ENCODE results near the gene FES.

FES gene

GRCh38 chr15:90931575-90931827 is 47.2 kb downstream of the FES start:
- DNase-seq (ENCODE audit: low spot score) = no peak

GRCh38 chr15:90931828-90932659 is 47.7 kb downstream of the FES start, which contains the start of gene HDDC3:
HDDC3 (minus strand) TSS chr15:90932549; CDS start chr15:90932540, 9 bp downstream.
- peak; percentile 97 for DNase-seq (ENCODE audit: low spot score)

GRCh38 chr15:90932660-90932991 is 48.3 kb downstream of the FES start:
- DNase-seq (ENCODE audit: low spot score) = no peak

GRCh38 chr15:90933301-90933700 is 49.0 kb downstream of the FES start:
- no peak for DNase-seq (ENCODE audit: low spot score)

- DNase-seq (ENCODE audit: low spot score) = peak; percentile 99
Measured at GRCh38 chr15:90934256-90934948, 50.1 kb downstream of the FES start.

- peak; percentile 98 for DNase-seq (ENCODE audit: low spot score)
Measured at GRCh38 chr15:90934949-90935751, 50.8 kb downstream of the FES start, which contains the start of gene UNC45A. UNC45A (plus strand) TSS chr15:90935285; CDS start chr15:90935325, 40 bp downstream.

- DNase-seq (ENCODE audit: low spot score) = no peak
Measured at GRCh38 chr15:90936823-90937222, 52.5 kb downstream of the FES start.

GRCh38 chr15:90938261-90938660 is 54.0 kb downstream of the FES start:
- no peak for DNase-seq (ENCODE audit: low spot score)

GRCh38 chr15:90939756-90940155 is 55.5 kb downstream of the FES start:
- no peak for DNase-seq (ENCODE audit: low spot score)

GRCh38 chr15:90941038-90941437 is 56.7 kb downstream of the FES start:
- DNase-seq (ENCODE audit: low spot score) = no peak

GRCh38 chr15:90942354-90943120 is 58.2 kb downstream of the FES start:
- DNase-seq (ENCODE audit: low spot score) = no peak

GRCh38 chr15:90945091-90945490 is 60.8 kb downstream of the FES start:
- DNase-seq (ENCODE audit: low spot score) = no peak
